22Rv1 (cell line): Measurements from ENCODE around the gene KLF17.

Experiments
- CTCF ChIP-seq: fragments of 450-650 bp; IDR thresholded peaks from 2 replicates; pipeline ENCODE4 v1.5.1; 2017; ENCODE audit warnings: mild to moderate bottlenecking
- ZFX ChIP-seq: fragments of 450-650 bp; IDR thresholded peaks from 2 replicates; pipeline ENCODE4 v1.6.1; 2017; ENCODE audit warnings: antibody characterized with exemption, borderline replicate concordance

GRCh38 chr1:44076066-44076465 lies 42.6 kb upstream of the KLF17 start:
- no peak for TF ChIP-seq CTCF
- TF ChIP-seq ZFX, result no peak
